GM13976 (cell line): ENCODE measurements around the gene MACO1.

Experiments used
- DNase-seq: peaks from one replicate; pipeline ENCODE4 v3.0.0; 2012; ENCODE audit warnings: low spot score
- CTCF ChIP-seq: IDR thresholded peaks from 2 replicates; pipeline ENCODE4 v1.5.1; 2012; ENCODE audit warnings: borderline replicate concordance, mild to moderate bottlenecking; ENCODE audit not compliant: insufficient read depth; ENCODE audit errors: extremely low read depth, missing control alignments, control extremely low read depth
- in situ Hi-C: fragments of 300-500 bp; cut with MboI; formaldehyde crosslinking; loops from one replicate; pipeline ENCODE4 v1.12.0; 2022; ENCODE audit warnings: low sequenced_read_pairs, mixed read lengths, inconsistent platforms; ENCODE audit not compliant: unreplicated experiment

The MACO1 gene

GRCh38 chr1:25525361-25525688, 94.6 kb downstream of the MACO1 start:
- in situ Hi-C loops = loop anchor here (10.0 kb wide), 1 partner anchor 121 kb away; no protein-coding TSS in a partner anchor
- no peak for TF ChIP-seq CTCF
- DNase-seq = no peak

GRCh38 chr1:25526753-25527152, 96.1 kb downstream of the MACO1 start:
- no peak for TF ChIP-seq CTCF
- in situ Hi-C loops = loop anchor here (10.0 kb wide), 1 partner anchor 122 kb away; no protein-coding TSS in a partner anchor
- no peak for DNase-seq

- DNase-seq = no peak
- in situ Hi-C loops = loop anchor here (10.0 kb wide), 1 partner anchor 123 kb away; no protein-coding TSS in a partner anchor
These were observed 96.6 kb downstream of the MACO1 start for GRCh38 chr1:25527226-25527846.

GRCh38 chr1:25527946-25528595, 97.4 kb downstream of the MACO1 start:
- TF ChIP-seq CTCF = no peak
- in situ Hi-C loops = loop anchor here (10.0 kb wide), 1 partner anchor 123 kb away; no protein-coding TSS in a partner anchor
- no peak for DNase-seq

More at GRCh38 chr1:25527226-25527846, 96.6 kb downstream of the MACO1 start:
- TF ChIP-seq CTCF = no peak

GRCh38 chr1:25528881-25529517, 98.3 kb downstream of the MACO1 start:
- no peak for TF ChIP-seq CTCF
- in situ Hi-C loops = loop anchor here (10.0 kb wide), 1 partner anchor 124 kb away; no protein-coding TSS in a partner anchor
- DNase-seq = no peak

GRCh38 chr1:25529518-25530185, 99.0 kb downstream of the MACO1 start:
- no peak for TF ChIP-seq CTCF
- in situ Hi-C loops = loop anchor here (10.0 kb wide), 1 partner anchor 125 kb away; no protein-coding TSS in a partner anchor
- DNase-seq = no peak
